Brain microvascular endothelial cell (primary cell): ENCODE measurements around the gene ARL14EP.

Experiments used
- DNase-seq: peaks from one replicate; pipeline ENCODE4 v3.0.0-alpha.2; 2020
- H3K27ac ChIP-seq: fragments of 250-450 bp; sonication (Bioruptor Pico); 2 replicates; pipeline ENCODE4 v1.5.1; 2020; ENCODE audit warnings: mild to moderate bottlenecking, moderate library complexity
- H3K27me3 ChIP-seq: fragments of 250-450 bp; sonication (Bioruptor Pico); replicated peaks from 2 replicates; pipeline ENCODE4 v1.5.1; 2020; ENCODE audit warnings: mild to moderate bottlenecking
- H3K36me3 ChIP-seq: fragments of 250-450 bp; sonication (Bioruptor Pico); replicated peaks from 2 replicates; pipeline ENCODE4 v1.5.1; 2020; ENCODE audit warnings: mild to moderate bottlenecking
- H3K4me3 ChIP-seq: 2 replicates; pipeline ENCODE4 v1.5.1; 2011; ENCODE audit warnings: low read depth, mild to moderate bottlenecking, control low read depth, low read length, moderate library complexity
- CTCF ChIP-seq: IDR thresholded peaks from 2 replicates; pipeline ENCODE4 v1.5.1; 2011; ENCODE audit warnings: low read depth, mild to moderate bottlenecking, moderate library complexity, low read length, control low read depth, inconsistent platforms; ENCODE audit errors: missing control alignments
- in situ Hi-C: cut with HindIII; loops from 2 replicates; pipeline ENCODE4 v1.10.0; 2017; ENCODE audit warnings: low sequenced_read_pairs, low pct_ligation_motif_present

ARL14EP gene

GRCh38 chr11:30358536-30358935 is 35.6 kb downstream of the ARL14EP start:
- DNase-seq = no peak
- Histone ChIP-seq H3K4me3 (no peak overlapping the region), H3K27me3 (no peaks in the 10 kb centered on the region), H3K27ac (no peak overlapping the region), H3K36me3 (no peaks in the 10 kb centered on the region)
- no peak for TF ChIP-seq CTCF
- in situ Hi-C loops = no loop called here

- no peak overlapping the region for H3K27ac ChIP-seq
- H3K4me3 ChIP-seq = no peak overlapping the region
- H3K27me3 ChIP-seq = no peaks in the 10 kb centered on the region
- in situ Hi-C loops = no loop called here
- DNase-seq = no peak
- no peak for TF ChIP-seq CTCF
- H3K36me3 ChIP-seq = no peaks in the 10 kb centered on the region
These were observed 37.8 kb downstream of the ARL14EP start for GRCh38 chr11:30360741-30361140.

DNA sequence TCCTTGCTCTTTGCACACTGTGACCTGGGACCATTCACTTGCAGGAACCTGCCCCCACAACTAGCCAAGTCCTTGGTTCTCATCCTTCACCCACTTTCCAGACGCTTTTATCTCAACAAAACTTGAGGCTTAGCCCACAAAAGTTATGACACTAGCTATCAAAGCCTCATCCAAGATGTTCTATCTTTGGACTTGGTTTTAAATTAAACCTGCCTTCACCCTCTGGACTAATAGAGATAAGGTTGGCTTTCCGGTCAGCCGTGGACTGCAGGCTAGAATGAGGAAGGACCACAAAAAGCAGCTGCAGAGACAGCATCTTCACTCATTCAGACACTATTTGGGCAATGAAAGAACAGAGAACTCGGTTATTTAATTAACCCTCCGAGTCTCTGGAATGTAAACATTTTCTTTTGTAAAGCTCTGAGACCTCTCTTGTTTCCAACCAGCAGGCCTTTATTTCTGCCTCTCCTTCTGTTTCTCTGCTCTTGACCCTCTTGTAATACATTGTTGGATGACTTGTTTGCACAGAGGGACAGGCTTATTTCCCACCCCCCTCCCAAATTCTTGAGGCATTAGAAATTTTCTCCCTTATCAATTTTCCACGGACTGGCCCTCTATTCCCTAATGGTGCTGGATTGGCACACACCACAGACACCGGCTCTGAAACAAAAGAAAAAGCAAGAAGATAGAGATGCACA is 41.4 kb downstream of the ARL14EP start:
- no peak for TF ChIP-seq CTCF
- H3K36me3 ChIP-seq = no peaks in the 10 kb centered on the region

DNA sequence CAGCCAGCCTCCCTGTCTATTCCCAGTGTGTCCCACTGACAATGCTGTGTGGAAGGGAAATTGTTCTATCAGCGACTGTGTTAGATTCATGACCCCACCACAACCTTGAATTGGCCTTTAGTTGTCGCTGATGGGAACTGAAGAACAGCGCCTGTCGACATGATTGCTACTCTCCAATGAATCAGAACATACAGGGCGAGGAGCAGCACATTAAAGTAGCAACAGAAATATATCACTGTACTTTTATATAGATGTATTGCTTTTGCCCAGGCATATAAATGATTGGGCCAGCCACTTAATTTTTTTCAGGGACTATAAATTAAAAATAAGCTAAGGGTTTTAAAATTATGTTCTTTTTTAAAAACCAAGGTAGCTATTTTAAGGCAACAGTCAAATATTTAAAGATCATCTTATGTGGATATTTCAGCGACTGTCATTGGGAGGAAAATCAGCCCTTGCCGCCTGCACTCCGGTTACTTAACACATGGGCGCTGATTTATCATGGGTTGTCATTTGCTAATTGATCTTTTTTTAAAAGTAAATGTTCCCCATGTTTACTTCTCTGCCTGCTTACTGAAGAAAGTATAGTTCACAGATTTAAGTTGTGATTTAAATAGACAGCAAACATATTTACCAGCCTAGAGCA is 42.1 kb downstream of the ARL14EP start:
- no peak for DNase-seq
- in situ Hi-C loops = no loop called here
- Histone ChIP-seq H3K27me3 (no peaks in the 10 kb centered on the region), H3K36me3 (no peaks in the 10 kb centered on the region), H3K4me3 (no peak overlapping the region), H3K27ac (no peak overlapping the region)
- no peak for TF ChIP-seq CTCF

More for the DNA sequence above, 41.4 kb downstream of the ARL14EP start:
- H3K27me3 ChIP-seq = no peaks in the 10 kb centered on the region
- DNase-seq = no peak
- in situ Hi-C loops = no loop called here
- H3K4me3 ChIP-seq = no peak overlapping the region
- H3K27ac ChIP-seq = no peak overlapping the region

- H3K27ac ChIP-seq = no peak overlapping the region
- no peak for DNase-seq
- H3K27me3 ChIP-seq = no peaks in the 10 kb centered on the region
- in situ Hi-C loops = no loop called here
- no peak for TF ChIP-seq CTCF
- no peaks in the 10 kb centered on the region for H3K36me3 ChIP-seq
- H3K4me3 ChIP-seq = no peak overlapping the region
These were observed 43.1 kb downstream of the ARL14EP start for GRCh38 chr11:30365793-30366517.
